HEK293 (cell line): ENCODE measurements around the gene LOXL1.

Source experiments
- CTCF ChIA-PET: fragments of 350-600 bp; formaldehyde crosslinking; extraction: SDS; loops from one replicate; lab custom pipeline; 2021; ENCODE audit warnings: antibody characterized with exemption; lab: Yijun Ruan, JAX
- POLR2A ChIA-PET: fragments of 300-600 bp; formaldehyde crosslinking; extraction: SDS; loops from one replicate; lab custom pipeline; 2020; ENCODE audit warnings: antibody characterized with exemption, inconsistent platforms; lab: Yijun Ruan, JAX
- H3K27ac ChIP-seq: fragments of 200-500 bp; sonication (Bioruptor generic); 2 replicates; pipeline ENCODE4 v1.5.1; 2014; ENCODE audit warnings: low read depth, low read length, control low read depth, inconsistent platforms; ENCODE audit errors: extremely low read depth
- H3K36me3 ChIP-seq, 2 experiments: fragments of 200-500 bp in 1 of 2; sonication (Bioruptor generic) in 1 of 2; 1 replicate in 1 of 2; 2 replicates in 1 of 2; pipeline ENCODE4 v1.5.1; 2014 to 2017; ENCODE audit warnings: inconsistent platforms in 2 of 2, low read length in 2 of 2; ENCODE audit not compliant: control insufficient read depth in 2 of 2, insufficient read depth in 1 of 2
- H3K4me1 ChIP-seq: fragments of 200-500 bp; sonication (Bioruptor generic); 2 replicates; pipeline ENCODE4 v1.5.1; 2014; ENCODE audit warnings: mild to moderate bottlenecking, low read length, inconsistent platforms; ENCODE audit not compliant: control insufficient read depth, insufficient read depth
- H3K4me3 ChIP-seq: 2 replicates; pipeline ENCODE4 v1.5.1; 2011; ENCODE audit warnings: low read depth, mild to moderate bottlenecking, control low read depth, low read length, moderate library complexity
- H3K9me3 ChIP-seq: fragments of 200-500 bp; sonication (Bioruptor generic); 2 replicates; pipeline ENCODE4 v1.5.1; 2014; ENCODE audit warnings: low read depth, low read length, inconsistent platforms; ENCODE audit not compliant: control insufficient read depth, insufficient read depth
- BCL11A ChIP-seq: fragments of 450-650 bp; formaldehyde crosslinking; IDR thresholded peaks from 2 replicates; pipeline ENCODE4 v1.5.1; 2016; ENCODE audit warnings: low read depth, missing biosample characterization, missing genetic modification characterization
- EGR2 ChIP-seq: fragments of 450-650 bp; formaldehyde crosslinking; IDR thresholded peaks from 2 replicates; pipeline ENCODE4 v1.5.1; 2016; ENCODE audit warnings: low read depth, missing biosample characterization, missing genetic modification characterization
- ELK4 ChIP-seq: IDR thresholded peaks from 2 replicates; pipeline ENCODE4 v1.6.1; 2011; ENCODE audit warnings: mild to moderate bottlenecking, low read depth, low read length, borderline replicate concordance
- GLI2 ChIP-seq: fragments of 450-650 bp; formaldehyde crosslinking; IDR thresholded peaks from 2 replicates; pipeline ENCODE4; 2017; ENCODE audit warnings: missing biosample characterization, missing genetic modification characterization, low read depth, borderline replicate concordance
- GLIS1 ChIP-seq: fragments of 450-650 bp; formaldehyde crosslinking; IDR thresholded peaks from 2 replicates; pipeline ENCODE4 v1.5.1; 2016; ENCODE audit warnings: missing biosample characterization, missing genetic modification characterization
- OVOL3 ChIP-seq: fragments of 450-650 bp; formaldehyde crosslinking; IDR thresholded peaks from 2 replicates; pipeline ENCODE4 v1.5.1; 2016; ENCODE audit warnings: missing biosample characterization, missing genetic modification characterization
- PRDM10 ChIP-seq: fragments of 450-650 bp; formaldehyde crosslinking; IDR thresholded peaks from 2 replicates; pipeline ENCODE4 v1.5.1; 2016; ENCODE audit warnings: missing biosample characterization, missing genetic modification characterization
- RBAK ChIP-seq: fragments of 450-650 bp; formaldehyde crosslinking; IDR thresholded peaks from 2 replicates; pipeline ENCODE4 v1.5.1; 2016; ENCODE audit warnings: missing biosample characterization, missing genetic modification characterization
- SP3 ChIP-seq: fragments of 450-650 bp; formaldehyde crosslinking; IDR thresholded peaks from 2 replicates; pipeline ENCODE4 v1.5.1; 2016; ENCODE audit warnings: missing biosample characterization, missing genetic modification characterization
- TCF7L2 ChIP-seq: IDR thresholded peaks from 2 replicates; pipeline ENCODE4 v1.6.1; 2011; ENCODE audit warnings: low read depth, mild to moderate bottlenecking, inconsistent platforms, low read length, moderate library complexity, borderline replicate concordance
- ZBTB17 ChIP-seq: fragments of 450-650 bp; formaldehyde crosslinking; IDR thresholded peaks from 2 replicates; pipeline ENCODE4 v1.5.1; 2016; ENCODE audit warnings: missing biosample characterization, missing genetic modification characterization
- ZBTB20 ChIP-seq: fragments of 450-650 bp; formaldehyde crosslinking; IDR thresholded peaks from 2 replicates; pipeline ENCODE4 v1.5.1; 2016; ENCODE audit warnings: missing biosample characterization, missing genetic modification characterization
- ZBTB21 ChIP-seq: fragments of 450-650 bp; formaldehyde crosslinking; IDR thresholded peaks from 2 replicates; pipeline ENCODE4 v1.5.1; 2017; ENCODE audit warnings: missing biosample characterization, missing genetic modification characterization
- ZBTB26 ChIP-seq: fragments of 450-650 bp; formaldehyde crosslinking; optimal IDR thresholded peaks from 2 replicates; pipeline ENCODE3; 2016; ENCODE audit warnings: missing biosample characterization, mild to moderate bottlenecking, missing genetic modification characterization
- ZBTB8A ChIP-seq: fragments of 450-650 bp; formaldehyde crosslinking; IDR thresholded peaks from 2 replicates; pipeline ENCODE4 v1.5.1; 2016; ENCODE audit warnings: missing biosample characterization, missing genetic modification characterization
- ZFP3 ChIP-seq: fragments of 450-650 bp; formaldehyde crosslinking; IDR thresholded peaks from 2 replicates; pipeline ENCODE4 v1.5.1; 2016; ENCODE audit warnings: low read depth, missing biosample characterization, missing genetic modification characterization
- ZNF18 ChIP-seq: fragments of 450-650 bp; formaldehyde crosslinking; IDR thresholded peaks from 2 replicates; pipeline ENCODE4 v1.5.1; 2016; ENCODE audit warnings: missing biosample characterization, missing genetic modification characterization
- ZNF184 ChIP-seq: fragments of 450-650 bp; IDR thresholded peaks from 2 replicates; pipeline ENCODE4 v1.5.1; 2018; ENCODE audit warnings: missing biosample characterization, mild to moderate bottlenecking, missing genetic modification characterization
- ZNF202 ChIP-seq: fragments of 450-650 bp; formaldehyde crosslinking; IDR thresholded peaks from 2 replicates; pipeline ENCODE4 v1.5.1; 2016; ENCODE audit warnings: missing biosample characterization, missing genetic modification characterization, borderline replicate concordance
- ZNF239 ChIP-seq: fragments of 450-650 bp; formaldehyde crosslinking; IDR thresholded peaks from 2 replicates; pipeline ENCODE4 v1.5.1; 2016; ENCODE audit warnings: missing biosample characterization, missing genetic modification characterization
- ZNF350 ChIP-seq: fragments of 450-650 bp; formaldehyde crosslinking; IDR thresholded peaks from 2 replicates; pipeline ENCODE4 v1.5.0; 2017; ENCODE audit warnings: missing biosample characterization, mild to moderate bottlenecking, missing genetic modification characterization
- ZNF416 ChIP-seq: fragments of 450-650 bp; formaldehyde crosslinking; IDR thresholded peaks from 2 replicates; pipeline ENCODE4 v1.5.1; 2016; ENCODE audit warnings: missing biosample characterization, missing genetic modification characterization
- ZNF621 ChIP-seq: fragments of 450-650 bp; formaldehyde crosslinking; IDR thresholded peaks from 2 replicates; pipeline ENCODE4 v1.5.1; 2017; ENCODE audit warnings: missing biosample characterization, missing genetic modification characterization
- ZNF626 ChIP-seq: fragments of 450-650 bp; sonication (Bioruptor Pico); formaldehyde crosslinking; IDR thresholded peaks from 2 replicates; pipeline ENCODE4 v1.5.1; 2018; ENCODE audit warnings: missing biosample characterization, missing genetic modification characterization, inconsistent platforms
- ZNF639 ChIP-seq: fragments of 450-650 bp; formaldehyde crosslinking; IDR thresholded peaks from 2 replicates; pipeline ENCODE4 v1.5.1; 2016; ENCODE audit warnings: missing biosample characterization, missing genetic modification characterization
- ZSCAN5A ChIP-seq: fragments of 450-650 bp; formaldehyde crosslinking; IDR thresholded peaks from 2 replicates; pipeline ENCODE4 v1.5.1; 2016; ENCODE audit warnings: missing biosample characterization, missing genetic modification characterization
- ZXDB ChIP-seq: fragments of 450-650 bp; formaldehyde crosslinking; IDR thresholded peaks from 2 replicates; pipeline ENCODE4 v1.5.1; 2016; ENCODE audit warnings: missing biosample characterization, missing genetic modification characterization

Gene LOXL1

GRCh38 chr15:73986055-73986775, 60.0 kb downstream of the LOXL1 start:
- ChIA-PET POLR2A (interaction anchor here (0.7 to 1.1 kb wide), 2 partner anchors 8 kb away, joined by 4 to 6 read pairs; partner anchors contain the start of gene PML), CTCF (interaction anchor here (0.7 to 1.7 kb wide), 5 partner anchors 8 to 388 kb away, joined by 3 to 6 read pairs (median 3); partner anchors contain the start of gene PML)
- peaks cover 0 to 16% of the 10 kb centered on the region in 2 experiments; a peak in 1 of 3 replicates for H3K36me3 ChIP-seq
- H3K4me1 ChIP-seq: peaks cover 15% of the 10 kb centered on the region
- H3K27ac ChIP-seq: no peak overlapping the region
- no peak overlapping the region for H3K4me3 ChIP-seq
- H3K9me3 ChIP-seq: no peaks in the 10 kb centered on the region
- TF ChIP-seq GLIS1 (peak; percentile 53; the same call in 1 of the 2 replicates), ZBTB17 (tag by site-specific recombination) (peak; percentile 42; the same call in 1 of the 2 replicates), ZNF621 (tag by site-specific recombination) (no peak), GLI2 (no peak), EGR2 (tag by site-specific recombination) (peak; percentile 75), ZNF626 (tag by site-specific recombination) (no peak), ZBTB21 (tag by site-specific recombination) (no peak), ZNF18 (tag by site-specific recombination) (no peak), TCF7L2 (no peak), ZSCAN5A (no peak), ELK4 (no peak), ZBTB20 (no peak), ZNF639 (tag by site-specific recombination) (no peak), ZNF239 (tag by site-specific recombination) (no peak), ZNF202 (tag by site-specific recombination) (no peak), BCL11A (tag by site-specific recombination) (no peak), ZNF350 (tag by site-specific recombination) (no peak), SP3 (tag by site-specific recombination) (0 out of 2 replicates have a peak, but pooled peaks have one; percentile 17), ZXDB (tag by site-specific recombination) (no peak), ZNF184 (no peak), RBAK (tag by site-specific recombination) (no peak), ZFP3 (no peak), OVOL3 (tag by site-specific recombination) (no peak), ZBTB26 (tag by site-specific recombination) (peak; percentile 8), PRDM10 (0 out of 2 replicates have a peak, but pooled peaks have one; percentile 25), ZNF416 (tag by site-specific recombination) (no peak), ZBTB8A (tag by site-specific recombination) (no peak)
